ENCODE measurements around the gene RACK1.
"Not testable (repeated sequence)": the region's sequence is repeated elsewhere in the genome, so short reads cannot be mapped to it uniquely, and the experiment has no call there.

The RACK1 gene

GRCh38 chr5:181211208-181211607 is 32.5 kb downstream of the RACK1 start:
- H3K27me3 ChIP-seq (ENCODE audit: insufficient read depth, poor library complexity, severe bottlenecking), result no peaks in the 10 kb centered on the region

GRCh38 chr5:181210698-181211097 is 33.0 kb downstream of the RACK1 start:
- H3K4me3 ChIP-seq (replicated peaks; ENCODE audit: insufficient read depth, low read length); DNase-seq (ENCODE audit: low read depth in 1 of 2, low spot score in 1 of 2); H3K27me3 ChIP-seq (ENCODE audit: insufficient read depth, poor library complexity, severe bottlenecking); H3K27ac ChIP-seq (replicated peaks): not testable (repeated sequence)

More at GRCh38 chr5:181211208-181211607, 32.5 kb downstream of the RACK1 start:
- DNase-seq (ENCODE audit: low read depth in 1 of 2, low spot score in 1 of 2), result no peak
- TF ChIP-seq, protein P1, sequence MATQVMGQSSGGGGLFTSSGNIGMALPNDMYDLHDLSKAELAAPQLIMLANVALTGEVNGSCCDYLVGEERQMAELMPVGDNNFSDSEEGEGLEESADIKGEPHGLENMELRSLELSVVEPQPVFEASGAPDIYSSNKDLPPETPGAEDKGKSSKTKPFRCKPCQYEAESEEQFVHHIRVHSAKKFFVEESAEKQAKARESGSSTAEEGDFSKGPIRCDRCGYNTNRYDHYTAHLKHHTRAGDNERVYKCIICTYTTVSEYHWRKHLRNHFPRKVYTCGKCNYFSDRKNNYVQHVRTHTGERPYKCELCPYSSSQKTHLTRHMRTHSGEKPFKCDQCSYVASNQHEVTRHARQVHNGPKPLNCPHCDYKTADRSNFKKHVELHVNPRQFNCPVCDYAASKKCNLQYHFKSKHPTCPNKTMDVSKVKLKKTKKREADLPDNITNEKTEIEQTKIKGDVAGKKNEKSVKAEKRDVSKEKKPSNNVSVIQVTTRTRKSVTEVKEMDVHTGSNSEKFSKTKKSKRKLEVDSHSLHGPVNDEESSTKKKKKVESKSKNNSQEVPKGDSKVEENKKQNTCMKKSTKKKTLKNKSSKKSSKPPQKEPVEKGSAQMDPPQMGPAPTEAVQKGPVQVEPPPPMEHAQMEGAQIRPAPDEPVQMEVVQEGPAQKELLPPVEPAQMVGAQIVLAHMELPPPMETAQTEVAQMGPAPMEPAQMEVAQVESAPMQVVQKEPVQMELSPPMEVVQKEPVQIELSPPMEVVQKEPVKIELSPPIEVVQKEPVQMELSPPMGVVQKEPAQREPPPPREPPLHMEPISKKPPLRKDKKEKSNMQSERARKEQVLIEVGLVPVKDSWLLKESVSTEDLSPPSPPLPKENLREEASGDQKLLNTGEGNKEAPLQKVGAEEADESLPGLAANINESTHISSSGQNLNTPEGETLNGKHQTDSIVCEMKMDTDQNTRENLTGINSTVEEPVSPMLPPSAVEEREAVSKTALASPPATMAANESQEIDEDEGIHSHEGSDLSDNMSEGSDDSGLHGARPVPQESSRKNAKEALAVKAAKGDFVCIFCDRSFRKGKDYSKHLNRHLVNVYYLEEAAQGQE (IDR thresholded peaks at IDR 0.05; ENCODE audit: insufficient replicate concordance, low read depth), result no peak
- no peak for TF ChIP-seq SPI1 (IDR thresholded peaks at IDR 0.05; ENCODE audit: borderline replicate concordance, low read depth)
- no peak overlapping the region for H3K27ac ChIP-seq (replicated peaks)
- no peak overlapping the region for H3K4me3 ChIP-seq (replicated peaks; ENCODE audit: insufficient read depth, low read length)

GRCh38 chr5:181210148-181210547 is 33.6 kb downstream of the RACK1 start:
- not testable (repeated sequence) for H3K27ac ChIP-seq (replicated peaks); H3K4me3 ChIP-seq (replicated peaks; ENCODE audit: insufficient read depth, low read length); H3K27me3 ChIP-seq (ENCODE audit: insufficient read depth, poor library complexity, severe bottlenecking); DNase-seq (ENCODE audit: low read depth in 1 of 2, low spot score in 1 of 2)

- H3K27ac ChIP-seq (replicated peaks); H3K4me3 ChIP-seq (replicated peaks; ENCODE audit: insufficient read depth, low read length); DNase-seq (ENCODE audit: low read depth in 1 of 2, low spot score in 1 of 2): not testable (repeated sequence)
- peaks cover 13% of the 10 kb centered on the region for H3K27me3 ChIP-seq (ENCODE audit: insufficient read depth, poor library complexity, severe bottlenecking)
These were observed 34.7 kb downstream of the RACK1 start for GRCh38 chr5:181209006-181209405.

DNA sequence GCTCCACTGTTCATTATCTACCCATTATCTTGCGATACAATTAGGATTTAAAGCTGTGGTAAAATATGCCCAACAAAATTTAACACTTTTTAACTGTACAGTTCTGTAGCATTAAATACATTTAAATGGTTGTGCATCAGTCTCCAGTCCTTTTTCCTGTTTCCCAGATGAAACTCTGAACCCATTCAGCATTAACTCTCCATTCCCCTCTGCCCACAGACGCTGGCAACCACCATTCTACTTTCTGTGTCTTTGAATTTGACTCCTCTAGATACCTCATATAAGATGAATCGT is 35.8 kb downstream of the RACK1 start:
- H3K27ac ChIP-seq (replicated peaks), result no peak overlapping the region
- H3K4me3 ChIP-seq (replicated peaks; ENCODE audit: insufficient read depth, low read length), result peak overlapping the region; percentile 50; the same call in 1 of the 2 replicates
- peaks cover 13% of the 10 kb centered on the region for H3K27me3 ChIP-seq (ENCODE audit: insufficient read depth, poor library complexity, severe bottlenecking)

More for the DNA sequence above, 35.8 kb downstream of the RACK1 start:
- no peak for DNase-seq (ENCODE audit: low read depth in 1 of 2, low spot score in 1 of 2)
- no peak for TF ChIP-seq SPI1 (IDR thresholded peaks at IDR 0.05; ENCODE audit: borderline replicate concordance, low read depth)
- TF ChIP-seq GABPA (IDR thresholded peaks at IDR 0.05; ENCODE audit: low read depth), result no peak
- TF ChIP-seq, protein P2, sequence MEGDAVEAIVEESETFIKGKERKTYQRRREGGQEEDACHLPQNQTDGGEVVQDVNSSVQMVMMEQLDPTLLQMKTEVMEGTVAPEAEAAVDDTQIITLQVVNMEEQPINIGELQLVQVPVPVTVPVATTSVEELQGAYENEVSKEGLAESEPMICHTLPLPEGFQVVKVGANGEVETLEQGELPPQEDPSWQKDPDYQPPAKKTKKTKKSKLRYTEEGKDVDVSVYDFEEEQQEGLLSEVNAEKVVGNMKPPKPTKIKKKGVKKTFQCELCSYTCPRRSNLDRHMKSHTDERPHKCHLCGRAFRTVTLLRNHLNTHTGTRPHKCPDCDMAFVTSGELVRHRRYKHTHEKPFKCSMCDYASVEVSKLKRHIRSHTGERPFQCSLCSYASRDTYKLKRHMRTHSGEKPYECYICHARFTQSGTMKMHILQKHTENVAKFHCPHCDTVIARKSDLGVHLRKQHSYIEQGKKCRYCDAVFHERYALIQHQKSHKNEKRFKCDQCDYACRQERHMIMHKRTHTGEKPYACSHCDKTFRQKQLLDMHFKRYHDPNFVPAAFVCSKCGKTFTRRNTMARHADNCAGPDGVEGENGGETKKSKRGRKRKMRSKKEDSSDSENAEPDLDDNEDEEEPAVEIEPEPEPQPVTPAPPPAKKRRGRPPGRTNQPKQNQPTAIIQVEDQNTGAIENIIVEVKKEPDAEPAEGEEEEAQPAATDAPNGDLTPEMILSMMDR (IDR thresholded peaks at IDR 0.05; ENCODE audit: insufficient read depth, low read length), result no peak
- TF ChIP-seq, protein P1 (IDR thresholded peaks at IDR 0.05; ENCODE audit: insufficient replicate concordance, low read depth), result no peak
- no peak for TF ChIP-seq POLR2AphosphoS5 (IDR thresholded peaks at IDR 0.05; ENCODE audit: low read depth)
